Activated CD4-positive, alpha-beta T cell treated with anti-CD3 and anti-CD28 coated beads for 36 hours (primary cell): ENCODE results near the gene ADTRP. TPM values are rescaled to one million over a fixed set of nuclear protein-coding genes. Genes with fewer than 3 reads are reported as not detected.
A peak's percentile ranks its signal among the peaks of the same experiment; 100 is the strongest.

Source experiments
- ATAC-seq: fragments of 200-7000 bp; cut with Tn5 transposase; one replicate; pipeline ENCODE4 v1.10.0; 2021; ENCODE audit warnings: mild to moderate bottlenecking, moderate library complexity
- CTCF ChIA-PET: fragments of 350-600 bp; sonication (Branson Sonifier 250); formaldehyde crosslinking; loops from one replicate; lab custom pipeline; 2021; ENCODE audit warnings: antibody characterized with exemption; lab: Charles Lee
- POLR2A ChIA-PET: fragments of 350-600 bp; sonication (Branson Sonifier 250); formaldehyde crosslinking; loops from one replicate; lab custom pipeline; 2021; ENCODE audit warnings: antibody characterized with exemption, inconsistent platforms; lab: Charles Lee
- DNase-seq: peaks from one replicate; pipeline ENCODE4 v3.0.0-alpha.2; 2020
- H3K27ac Mint-ChIP-seq: one replicate; pipeline ENCODE4 v1.8.0; 2021; ENCODE audit warnings: mixed read lengths
- H3K27me3 Mint-ChIP-seq: one replicate; pipeline ENCODE4 v1.8.0; 2021; ENCODE audit warnings: mixed read lengths
- H3K36me3 Mint-ChIP-seq: one replicate; pipeline ENCODE4 v1.8.0; 2021; ENCODE audit warnings: low read depth, mixed read lengths
- H3K4me1 Mint-ChIP-seq: one replicate; pipeline ENCODE4 v1.8.0; 2021; ENCODE audit warnings: mixed read lengths
- H3K4me3 Mint-ChIP-seq: one replicate; pipeline ENCODE4 v1.8.0; 2021; ENCODE audit warnings: mild to moderate bottlenecking, moderate library complexity, mixed read lengths
- H3K9me3 Mint-ChIP-seq: one replicate; pipeline ENCODE4 v1.8.0; 2021; ENCODE audit warnings: low read depth, mixed read lengths
- intact Hi-C, 2 experiments: fragments of 100-400 bp; cut with DNase I in 1 of 2; cut with micrococcal nuclease in 1 of 2; formaldehyde crosslinking; loops; one replicate each; pipeline versions ENCODE4 v1.14.2 to v1.15.1; 2022 to 2024; cut with DNase I, micrococcal nuclease
- total RNA-seq, 2 experiments: library from RNA; stranded (reverse); gene quantifications; one replicate each; pipeline ENCODE4 v1.2.3, GENCODE V29; 2021

ADTRP gene
- total RNA-seq, 2 experiments from 2014 or later = 26.3 to 29.6 TPM

DNA sequence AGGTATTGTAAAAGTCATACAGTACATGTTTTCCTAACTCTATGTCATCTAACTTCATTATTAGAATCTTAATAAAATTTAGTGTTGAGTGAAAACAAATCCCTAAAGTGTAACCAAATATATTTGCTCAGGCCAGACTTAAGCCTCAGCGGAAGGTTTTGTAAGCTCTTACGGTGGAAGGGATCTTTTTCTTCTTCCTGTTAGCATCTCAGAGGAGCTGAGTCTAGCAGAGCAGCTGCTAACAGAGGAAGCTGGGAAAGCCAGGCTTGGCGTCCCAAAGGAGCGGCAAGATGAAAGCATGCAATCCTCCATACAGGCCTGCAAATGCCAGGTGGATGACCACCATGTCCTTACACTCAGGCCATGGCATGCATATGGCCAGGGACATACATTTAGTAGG is 72.4 kb downstream of the ADTRP start:
- H3K4me1 Mint-ChIP-seq = peaks cover 62% of the 10 kb centered on the region
- DNase-seq (no peak), ATAC-seq (no peak)
- no peak overlapping the region for H3K4me3 Mint-ChIP-seq
- CTCF ChIA-PET = interaction anchor here (1.2 kb wide), 1 partner anchor 9 kb away, joined by 3 read pairs; no protein-coding TSS in a partner anchor
- H3K27ac Mint-ChIP-seq = no peak overlapping the region
- intact Hi-C loops = no loop called here
- POLR2A ChIA-PET = no interaction called here
- H3K9me3 Mint-ChIP-seq = peaks cover 15% of the 10 kb centered on the region
- H3K27me3 Mint-ChIP-seq = no peaks in the 10 kb centered on the region
- peaks cover 17% of the 10 kb centered on the region for H3K36me3 Mint-ChIP-seq

DNA sequence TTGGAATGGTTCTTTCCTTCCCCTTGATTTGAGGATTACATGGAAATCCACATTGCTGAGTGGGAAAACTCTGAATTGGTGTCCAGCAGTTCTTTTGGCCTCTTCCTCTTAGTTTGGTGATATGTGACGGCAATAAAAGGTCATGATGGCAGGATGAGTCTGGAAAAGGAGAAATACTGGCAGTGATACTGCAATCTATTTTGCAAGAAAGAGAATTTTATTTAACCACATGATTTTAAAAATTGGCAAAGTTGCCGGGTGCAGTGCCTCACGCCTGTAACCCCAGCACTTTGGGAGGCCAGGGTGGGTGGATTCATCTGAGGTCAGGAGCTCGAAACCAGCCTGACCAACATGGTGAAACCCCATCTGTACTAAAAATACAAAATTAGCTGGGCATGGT is 73.1 kb downstream of the ADTRP start:
- DNase-seq (no peak), ATAC-seq (no peak)
- Mint-ChIP-seq H3K36me3 (peaks cover 15% of the 10 kb centered on the region), H3K4me3 (no peak overlapping the region), H3K27me3 (no peaks in the 10 kb centered on the region), H3K27ac (peak overlapping the region; percentile 38), H3K9me3 (peaks cover 15% of the 10 kb centered on the region), H3K4me1 (peaks cover 57% of the 10 kb centered on the region)
- CTCF ChIA-PET = interaction anchor here (1.2 kb wide), 1 partner anchor 9 kb away, joined by 3 read pairs; no protein-coding TSS in a partner anchor
- intact Hi-C loops = no loop called here
- POLR2A ChIA-PET = no interaction called here

DNA sequence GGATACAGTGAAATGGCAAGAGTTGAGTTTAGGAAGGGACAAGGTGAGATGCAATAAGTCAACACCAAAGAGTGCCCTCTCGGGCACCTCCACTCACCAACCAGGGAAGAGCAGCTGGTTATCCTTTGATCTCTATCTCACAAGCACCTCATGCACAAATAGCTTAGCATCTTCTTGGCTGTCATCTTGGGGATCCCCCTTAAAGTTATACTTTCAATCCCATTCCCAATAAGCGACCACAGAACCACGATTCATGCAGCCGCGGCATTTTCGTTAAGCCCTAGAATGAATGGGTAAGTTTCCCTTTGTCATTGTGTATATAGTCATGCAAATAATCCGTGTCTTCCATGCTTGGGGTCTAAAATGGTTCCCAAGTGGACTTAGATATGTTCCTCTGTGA is 73.5 kb downstream of the ADTRP start:
- peak overlapping the region; percentile 52 for H3K27ac Mint-ChIP-seq
- intact Hi-C loops = no loop called here
- H3K27me3 Mint-ChIP-seq = no peaks in the 10 kb centered on the region
- H3K4me1 Mint-ChIP-seq = peaks cover 54% of the 10 kb centered on the region
- CTCF ChIA-PET = interaction anchor here (1.0 kb wide), 1 partner anchor 528 kb away, joined by 3 read pairs; no protein-coding TSS in a partner anchor
- H3K9me3 Mint-ChIP-seq = peaks cover 12% of the 10 kb centered on the region
- ATAC-seq (peak; percentile 66), DNase-seq (peak; percentile 73)
- POLR2A ChIA-PET = interaction anchor here (0.6 kb wide), 1 partner anchor 482 kb away, joined by 4 read pairs; no protein-coding TSS in a partner anchor
- H3K36me3 Mint-ChIP-seq = peaks cover 11% of the 10 kb centered on the region
- H3K4me3 Mint-ChIP-seq = no peak overlapping the region

DNA sequence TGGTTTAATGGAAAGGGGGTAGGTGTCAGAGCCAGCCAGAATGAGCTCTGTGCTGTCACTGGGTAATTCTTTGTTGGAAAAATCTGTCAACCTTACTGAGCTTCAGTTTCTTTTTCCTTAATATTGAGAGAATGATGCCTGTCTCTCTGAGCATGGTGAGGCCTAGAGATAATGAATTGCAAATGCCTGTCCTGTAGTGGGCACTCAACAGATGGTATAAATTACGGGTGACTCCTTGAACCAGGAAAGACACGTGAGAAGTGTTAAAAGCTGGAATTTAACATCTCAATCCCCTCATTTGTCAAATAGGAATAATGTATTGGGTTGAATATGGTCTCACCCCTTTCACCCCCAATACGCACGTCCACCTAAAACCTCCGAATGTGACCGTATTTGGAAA is 74.9 kb downstream of the ADTRP start:
- ATAC-seq (no peak), DNase-seq (no peak)
- ChIA-PET CTCF (interaction anchor here (0.6 to 1.5 kb wide), 4 partner anchors 12 to 903 kb away, joined by 3 to 5 read pairs (median 4); no protein-coding TSS in a partner anchor), POLR2A (no interaction called here)
- Mint-ChIP-seq H3K27me3 (no peaks in the 10 kb centered on the region), H3K9me3 (peaks cover 5% of the 10 kb centered on the region), H3K4me1 (peaks cover 48% of the 10 kb centered on the region), H3K36me3 (peaks cover 3% of the 10 kb centered on the region), H3K4me3 (no peak overlapping the region), H3K27ac (no peak overlapping the region)
- intact Hi-C loops = no loop called here

DNA sequence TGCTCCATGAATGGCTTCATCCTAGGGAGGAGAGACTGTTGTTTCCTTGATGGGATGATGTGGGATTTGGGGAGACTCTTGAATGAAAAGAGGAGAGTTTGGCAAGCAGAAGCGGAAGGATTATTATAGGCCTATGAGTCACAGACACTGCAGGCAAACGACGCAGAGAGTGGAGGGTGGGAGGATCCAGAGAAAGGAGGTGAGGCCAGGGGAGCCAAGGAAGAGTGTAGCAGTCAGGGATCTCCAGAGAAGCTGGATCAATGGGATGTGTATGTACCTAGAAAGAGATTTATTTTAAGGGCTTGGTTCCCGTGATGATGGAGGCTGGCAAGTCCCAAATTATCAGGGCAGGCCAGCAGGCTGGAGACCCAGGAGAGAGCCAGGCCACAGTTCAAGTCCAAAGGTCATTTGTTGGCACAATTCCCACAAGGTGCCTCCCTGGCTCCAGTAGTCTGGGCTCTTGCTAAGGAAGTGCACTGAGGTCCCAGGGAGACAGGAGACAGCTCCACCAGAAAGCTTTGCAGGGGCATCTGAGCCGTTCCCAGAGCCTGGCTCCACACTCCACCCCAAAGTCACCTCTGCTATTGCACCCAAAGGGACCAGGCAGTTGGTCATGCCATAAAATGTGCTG is 76.0 kb downstream of the ADTRP start:
- Mint-ChIP-seq H3K4me1 (peaks cover 42% of the 10 kb centered on the region), H3K9me3 (peaks cover 3% of the 10 kb centered on the region), H3K4me3 (no peak overlapping the region), H3K27ac (peak overlapping the region; percentile 2), H3K36me3 (peaks cover 1% of the 10 kb centered on the region), H3K27me3 (no peaks in the 10 kb centered on the region)
- ATAC-seq (no peak), DNase-seq (no peak)
- POLR2A ChIA-PET = no interaction called here
- CTCF ChIA-PET = interaction anchor here (0.6 to 1.5 kb wide), 5 partner anchors 12 to 626 kb away, joined by 3 to 5 read pairs (median 4); no protein-coding TSS in a partner anchor
- intact Hi-C loops = no loop called here

DNA sequence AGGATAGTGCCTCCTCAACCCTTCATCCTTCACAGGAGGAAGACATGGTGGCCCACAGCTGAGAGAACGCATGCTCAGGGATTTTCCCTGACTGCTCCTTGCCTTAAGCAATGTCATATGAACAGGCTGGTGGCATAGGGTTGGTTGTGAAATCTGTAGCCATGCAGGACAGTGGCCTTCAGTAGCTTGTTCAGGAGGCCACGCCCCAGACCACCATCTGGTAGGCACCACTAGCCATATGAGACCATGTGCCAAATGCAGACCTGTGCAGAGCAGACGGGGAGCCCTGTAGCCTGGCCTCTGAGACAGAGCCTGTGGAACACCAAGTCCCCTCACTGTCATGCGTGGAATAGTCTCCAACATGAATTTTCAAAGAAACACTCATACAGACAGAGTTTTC is 76.5 kb downstream of the ADTRP start:
- Mint-ChIP-seq H3K27me3 (no peaks in the 10 kb centered on the region), H3K4me3 (no peak overlapping the region), H3K36me3 (peaks cover 1% of the 10 kb centered on the region), H3K9me3 (no peaks in the 10 kb centered on the region), H3K4me1 (peaks cover 38% of the 10 kb centered on the region), H3K27ac (no peak overlapping the region)
- ATAC-seq (no peak), DNase-seq (no peak)
- ChIA-PET CTCF (interaction anchor here (0.6 to 1.3 kb wide), 4 partner anchors 10 to 73 kb away, joined by 3 to 4 read pairs (median 4); no protein-coding TSS in a partner anchor), POLR2A (interaction anchor here (1.0 kb wide), 1 partner anchor 11 kb away, joined by 3 read pairs; no protein-coding TSS in a partner anchor)
- intact Hi-C loops = no loop called here

DNA sequence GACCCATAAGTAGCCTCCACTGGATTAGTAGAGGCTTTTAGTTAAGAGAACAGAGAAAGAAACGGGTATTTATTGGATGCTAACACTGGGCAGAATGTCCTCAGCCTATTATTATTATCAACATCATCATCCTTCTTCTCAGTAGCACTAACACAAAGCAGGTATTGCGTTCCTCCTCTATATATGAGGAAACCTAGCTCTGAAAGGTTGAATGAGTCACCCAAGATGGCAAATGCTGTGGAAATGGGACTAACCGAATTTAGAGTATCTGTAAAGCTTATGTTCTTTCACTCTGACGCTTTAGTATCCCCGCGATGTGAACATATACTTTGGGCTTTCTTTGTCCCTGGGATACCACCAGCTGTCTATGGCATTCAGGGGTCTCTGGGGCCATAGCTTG is 77.0 kb downstream of the ADTRP start:
- no peak for DNase-seq
- Mint-ChIP-seq H3K4me1 (peaks cover 38% of the 10 kb centered on the region), H3K36me3 (peaks cover 1% of the 10 kb centered on the region), H3K4me3 (no peak overlapping the region), H3K9me3 (no peaks in the 10 kb centered on the region), H3K27ac (no peak overlapping the region), H3K27me3 (no peaks in the 10 kb centered on the region)
- intact Hi-C loops = no loop called here
- ChIA-PET CTCF (interaction anchor here (0.6 to 1.3 kb wide), 6 partner anchors 10 to 73 kb away, joined by 3 to 4 read pairs (median 4); no protein-coding TSS in a partner anchor), POLR2A (interaction anchor here (0.6 to 1.0 kb wide), 2 partner anchors 11 to 363 kb away, joined by 3 to 4 read pairs; no protein-coding TSS in a partner anchor)
- ATAC-seq = peak; percentile 47

DNA sequence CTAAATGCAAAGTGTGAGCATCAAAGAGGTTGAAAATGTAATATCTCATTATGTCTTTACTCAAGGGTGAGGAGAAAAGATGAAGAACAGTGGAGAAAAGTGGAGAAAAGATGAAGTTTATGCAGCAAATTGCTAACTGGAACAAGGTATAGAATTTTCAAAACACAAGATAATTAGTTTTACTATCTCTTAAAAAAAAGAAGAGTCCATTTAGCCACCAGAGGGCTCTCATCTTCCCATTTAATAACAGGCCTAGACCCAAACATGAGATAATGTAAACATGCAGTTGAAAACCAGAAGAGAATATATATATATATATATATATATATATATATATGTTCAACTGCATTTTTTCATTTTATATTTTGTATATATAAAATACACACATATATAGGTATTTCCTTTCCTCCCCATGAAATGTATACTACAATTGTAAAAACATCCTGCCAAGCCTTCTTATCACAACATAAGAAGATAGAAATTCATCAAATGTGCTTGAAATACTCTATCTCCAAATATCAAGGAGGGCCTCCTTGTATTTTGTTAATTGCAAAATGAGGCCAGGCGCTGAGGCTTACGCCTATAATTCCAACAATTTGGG is 78.4 kb downstream of the ADTRP start:
- peaks cover 32% of the 10 kb centered on the region for H3K4me1 Mint-ChIP-seq
- ChIA-PET POLR2A (no interaction called here), CTCF (interaction anchor here (0.6 to 1.5 kb wide), 9 partner anchors 15 to 419 kb away, joined by 3 to 5 read pairs (median 3); no protein-coding TSS in a partner anchor)
- no peaks in the 10 kb centered on the region for H3K27me3 Mint-ChIP-seq
- intact Hi-C loops = loop anchor here in 1 of 2 experiments (1.0 kb wide), 1 partner anchor 212 kb away; no protein-coding TSS in a partner anchor
- H3K27ac Mint-ChIP-seq = no peak overlapping the region
- H3K9me3 Mint-ChIP-seq = no peaks in the 10 kb centered on the region
- H3K36me3 Mint-ChIP-seq = peaks cover 1% of the 10 kb centered on the region
- DNase-seq (no peak), ATAC-seq (no peak)
- no peak overlapping the region for H3K4me3 Mint-ChIP-seq

DNA sequence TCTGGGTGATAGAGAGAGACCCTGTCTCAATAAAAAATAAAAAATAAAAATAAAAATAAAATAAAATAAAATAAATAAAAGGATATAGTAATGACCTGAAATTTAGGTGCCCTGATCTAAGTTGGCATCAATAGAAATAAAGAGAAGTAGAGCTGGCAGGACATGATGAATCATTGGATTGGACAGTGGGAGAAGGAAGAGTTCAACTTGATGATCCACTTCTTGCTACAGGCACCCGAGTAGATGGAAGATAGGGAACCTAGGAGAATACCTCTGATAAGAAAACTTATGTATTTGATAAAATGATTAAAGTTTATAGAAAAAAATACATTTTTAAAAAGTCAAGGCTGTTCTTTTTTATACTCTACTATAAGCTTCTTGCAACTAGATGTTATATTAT is 79.0 kb downstream of the ADTRP start:
- no peaks in the 10 kb centered on the region for H3K9me3 Mint-ChIP-seq
- DNase-seq (no peak), ATAC-seq (no peak)
- H3K36me3 Mint-ChIP-seq = no peaks in the 10 kb centered on the region
- ChIA-PET CTCF (interaction anchor here (0.6 to 1.5 kb wide), 11 partner anchors 14 to 591 kb away, joined by 3 to 7 read pairs (median 3); partner anchors contain the start of gene EDN1), POLR2A (no interaction called here)
- intact Hi-C loops = no loop called here
- H3K27me3 Mint-ChIP-seq = no peaks in the 10 kb centered on the region
- H3K4me3 Mint-ChIP-seq = no peak overlapping the region
- H3K4me1 Mint-ChIP-seq = peaks cover 27% of the 10 kb centered on the region
- no peak overlapping the region for H3K27ac Mint-ChIP-seq

DNA sequence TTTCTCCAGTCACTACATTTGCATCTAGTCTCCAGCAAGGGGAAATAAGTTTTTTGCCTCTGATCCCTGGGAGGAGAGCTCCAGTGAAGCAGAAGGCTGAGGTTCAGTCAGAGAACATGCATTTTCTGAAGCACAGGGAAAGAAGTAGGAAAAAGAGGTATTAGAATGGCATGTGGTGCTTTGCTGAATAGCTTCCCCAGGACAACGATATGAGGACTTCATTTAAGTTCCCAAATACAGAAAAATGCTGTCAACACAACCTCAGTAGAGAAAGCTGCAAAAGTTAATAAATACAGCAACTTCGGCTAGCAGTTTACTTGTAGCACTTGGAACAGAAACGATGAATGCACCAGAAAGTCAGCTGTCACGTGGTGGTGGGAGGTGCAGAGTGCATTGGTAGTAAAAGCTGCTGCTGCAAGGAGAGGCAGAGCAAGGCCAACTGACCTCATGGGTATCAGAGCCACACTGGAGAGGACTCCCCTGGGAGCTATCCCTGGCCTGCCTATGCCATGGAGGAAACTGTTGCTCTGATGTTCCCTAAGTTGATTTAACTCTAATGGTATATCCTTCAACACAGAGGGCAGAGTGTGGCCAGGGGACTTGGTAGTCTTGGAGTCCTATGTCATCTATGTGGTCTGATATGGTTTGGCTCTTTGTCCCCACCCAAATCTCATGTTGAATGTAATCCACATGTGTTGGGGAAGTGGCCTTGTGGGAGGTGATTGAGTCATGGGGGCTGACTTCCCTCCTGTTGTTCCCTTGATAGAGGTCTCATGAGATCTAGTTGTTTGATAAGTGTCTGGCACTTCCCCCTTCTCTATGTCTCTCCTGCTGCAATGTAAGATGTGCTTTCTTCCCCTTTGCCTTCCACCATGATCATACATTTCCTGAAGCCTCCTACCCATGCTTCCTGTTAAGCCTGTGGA is 85.9 kb downstream of the ADTRP start:
- H3K9me3 Mint-ChIP-seq = peaks cover 4% of the 10 kb centered on the region
- ChIA-PET POLR2A (no interaction called here), CTCF (interaction anchor here (0.6 kb wide), 1 partner anchor 37 kb away, joined by 4 read pairs; no protein-coding TSS in a partner anchor)
- H3K27ac Mint-ChIP-seq = peak overlapping the region; percentile 2
- no peaks in the 10 kb centered on the region for H3K36me3 Mint-ChIP-seq
- H3K27me3 Mint-ChIP-seq = peaks cover 2% of the 10 kb centered on the region
- no peak overlapping the region for H3K4me3 Mint-ChIP-seq
- no peak for DNase-seq
- ATAC-seq = peak; percentile 51
- H3K4me1 Mint-ChIP-seq = peaks cover 23% of the 10 kb centered on the region
- intact Hi-C loops = no loop called here
